H1 (cell line): ENCODE measurements around the gene CYB5B. TPM values are rescaled to one million over a fixed set of nuclear protein-coding genes. Genes with fewer than 3 reads are reported as not detected.

Experiments used
- CTBP2 ChIP-seq: IDR thresholded peaks from 2 replicates; pipeline ENCODE4 v1.7.0; 2011; ENCODE audit warnings: borderline replicate concordance, mild to moderate bottlenecking, moderate library complexity, mixed read lengths, low read length; ENCODE audit not compliant: insufficient read depth, insufficient read length
- KDM1A ChIP-seq: fragments of 200-600, 300-600 bp; sonication (generic); IDR thresholded peaks from 2 replicates; pipeline ENCODE4 v1.7.1; 2016; ENCODE audit warnings: mild to moderate bottlenecking, low read length, borderline replicate concordance
- POLR2A ChIP-seq, 2 experiments: IDR thresholded peaks; 1 replicate in 1 of 2; 2 replicates in 1 of 2; pipeline ENCODE4 v1.6.1; 2011; ENCODE audit warnings: low read depth in 2 of 2, low read length in 2 of 2, mild to moderate bottlenecking in 2 of 2; ENCODE audit errors: control extremely low read depth in 1 of 2
- polyA plus RNA-seq, 7 experiments: library from polyadenylated mRNA; depleted of rRNA in 3 of 7; stranded (reverse) in 5 of 7; unstranded in 2 of 7; fragments of >200 nt in 5 of 7; fragments of 200-250 nt in 2 of 7; gene quantifications; 1 replicate in 5 of 7; 2 replicates in 1 of 7; 4 replicates in 1 of 7; pipeline versions ENCODE4 v1.2.1 to v1.2.3, GENCODE V29; 2011 to 2013; ENCODE audit warnings: missing spikeins in 2 of 7, mixed read lengths in 2 of 7
- total RNA-seq: library from RNA; stranded (reverse); fragmentation: NEBNext Ultra II Directional; extraction: Animal tissue kit (Norgen Biotek cat#: 25700); gene quantifications from 2 replicates; pipeline ENCODE4 v1.2.1, GENCODE V29; 2021

CYB5B gene
- total and polyA plus RNA-seq, 2 of the 8 experiments (the other 6 are each of a cell fraction or from before 2014, with no cell fraction given): 108 to 127 TPM

DNA sequence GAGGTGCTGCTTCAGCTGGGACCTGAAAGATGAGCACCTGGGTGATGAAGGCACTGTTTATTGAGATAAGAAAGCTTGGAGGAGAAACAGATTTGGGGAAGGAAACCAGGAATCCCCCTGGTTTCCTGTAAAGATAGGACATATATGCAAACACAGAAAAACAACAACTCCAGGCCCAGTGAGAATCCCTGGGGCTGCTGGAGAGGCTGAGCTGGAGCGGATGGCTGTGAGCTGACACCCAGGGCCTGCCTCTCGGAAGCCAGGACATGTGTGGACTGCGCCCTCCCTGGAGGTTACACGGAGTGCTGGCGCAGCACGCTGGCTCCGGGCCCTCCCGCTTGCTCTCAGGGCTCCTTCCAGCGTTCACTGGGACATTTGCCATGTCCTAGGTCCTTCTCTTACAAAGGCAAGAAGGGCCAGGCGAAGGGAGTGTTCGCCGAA, 57.5 kb downstream of the CYB5B start (continued):
- no peak for TF ChIP-seq KDM1A
- TF ChIP-seq POLR2A (IDR thresholded peaks at IDR 0.05; ENCODE audit: control extremely low read depth in 1 of 2, low read depth in 2 of 2, low read length in 2 of 2): no peak
- no peak for TF ChIP-seq CTBP2
- TF ChIP-seq, all 59 proteins: peak for 0
